ENCODE data around the gene DGKZ. TPM values are rescaled to one million over a fixed set of nuclear protein-coding genes. Genes with fewer than 3 reads are reported as not detected.

Gene DGKZ
- polyA plus RNA-seq, 3 donors: 30.4 to 217 (median 33.4) TPM

GRCh38 chr11:46383404-46383758, 36.1 kb downstream of the DGKZ start:
- H3K27ac ChIP-seq (ENCODE audit: low read depth in 1 of 2, low read length in 2 of 2): no peak overlapping the region
- H3K36me3 ChIP-seq (replicated peaks in 1 of 2; ENCODE audit: control insufficient read depth in 1 of 2, insufficient read depth in 2 of 2, low read length in 2 of 2): peaks cover 3 to 4% of the 10 kb centered on the region in 2 donors
- H3K9me3 Mint-ChIP-seq: peaks cover 0 to 24% (median 2%) of the 10 kb centered on the region in 7 donors
- H3K9me3 ChIP-seq (replicated peaks in 1 of 2; ENCODE audit: control insufficient read depth in 1 of 2, insufficient read depth in 1 of 2, low read length in 2 of 2): peaks cover 0 to 11% of the 10 kb centered on the region in 2 donors
- no peak overlapping the region for H3K9ac ChIP-seq (ENCODE audit: insufficient read depth, low read length, poor library complexity, severe bottlenecking)
- H3K4me2 ChIP-seq (replicated peaks; ENCODE audit: extremely low read depth, low read length, poor library complexity, severe bottlenecking): no peak overlapping the region
- H3K36me3 Mint-ChIP-seq: peaks cover 2 to 3% of the 10 kb centered on the region in 2 donors
- intact Hi-C loops (cut with micrococcal nuclease): loop anchor here (10.0 kb wide), 2 partner anchors 151 to 231 kb away; partner anchors contain the start of genes ATG13 (in 1 of the 2) and HARBI1 (in 1 of the 2)
- no peak for DNase-seq
- peaks cover 32% of the 10 kb centered on the region for H3K4me1 Mint-ChIP-seq
- H3K27ac Mint-ChIP-seq: peak overlapping the region in 2 of 7 donors; percentile 3 to 23
- H3K4me1 ChIP-seq (ENCODE audit: control insufficient read depth in 1 of 2, insufficient read depth in 2 of 2, low read length in 2 of 2): peaks cover 35 to 49% of the 10 kb centered on the region in 2 donors
- peak overlapping the region; percentile 16 to 67 for H3K4me3 Mint-ChIP-seq
- H3K79me2 ChIP-seq (ENCODE audit: insufficient read depth, low read length): no peaks in the 10 kb centered on the region
- TF ChIP-seq, protein P1, sequence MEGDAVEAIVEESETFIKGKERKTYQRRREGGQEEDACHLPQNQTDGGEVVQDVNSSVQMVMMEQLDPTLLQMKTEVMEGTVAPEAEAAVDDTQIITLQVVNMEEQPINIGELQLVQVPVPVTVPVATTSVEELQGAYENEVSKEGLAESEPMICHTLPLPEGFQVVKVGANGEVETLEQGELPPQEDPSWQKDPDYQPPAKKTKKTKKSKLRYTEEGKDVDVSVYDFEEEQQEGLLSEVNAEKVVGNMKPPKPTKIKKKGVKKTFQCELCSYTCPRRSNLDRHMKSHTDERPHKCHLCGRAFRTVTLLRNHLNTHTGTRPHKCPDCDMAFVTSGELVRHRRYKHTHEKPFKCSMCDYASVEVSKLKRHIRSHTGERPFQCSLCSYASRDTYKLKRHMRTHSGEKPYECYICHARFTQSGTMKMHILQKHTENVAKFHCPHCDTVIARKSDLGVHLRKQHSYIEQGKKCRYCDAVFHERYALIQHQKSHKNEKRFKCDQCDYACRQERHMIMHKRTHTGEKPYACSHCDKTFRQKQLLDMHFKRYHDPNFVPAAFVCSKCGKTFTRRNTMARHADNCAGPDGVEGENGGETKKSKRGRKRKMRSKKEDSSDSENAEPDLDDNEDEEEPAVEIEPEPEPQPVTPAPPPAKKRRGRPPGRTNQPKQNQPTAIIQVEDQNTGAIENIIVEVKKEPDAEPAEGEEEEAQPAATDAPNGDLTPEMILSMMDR (IDR thresholded peaks at IDR 0.05): peak; percentile 17
- H3K27me3 Mint-ChIP-seq (ENCODE audit: low read depth in 3 of 3): peaks cover 41 to 80% (median 59%) of the 10 kb centered on the region in 3 donors
- H3K27me3 ChIP-seq (ENCODE audit: control insufficient read depth in 2 of 2, insufficient read depth in 2 of 2, low read length in 2 of 2): peaks cover 21 to 43% of the 10 kb centered on the region in 2 donors
- H3K4me3 ChIP-seq (replicated peaks in 1 of 3; ENCODE audit: low read depth in 2 of 3, low read length in 3 of 3): no peak overlapping the region
- H4K20me1 ChIP-seq (ENCODE audit: insufficient read depth, low read length): peaks cover 56% of the 10 kb centered on the region
- no CpG with 5 or more reads among the region's 7 CpGs for WGBS (ENCODE audit: insufficient coverage)
- H2AFZ ChIP-seq (ENCODE audit: insufficient read depth, low read depth, low read length, poor library complexity, severe bottlenecking): no peak overlapping the region

GRCh38 chr11:46383974-46384701, 36.9 kb downstream of the DGKZ start:
- H3K27me3 ChIP-seq (ENCODE audit: control insufficient read depth in 2 of 2, insufficient read depth in 2 of 2, low read length in 2 of 2): peaks cover 28 to 50% of the 10 kb centered on the region in 2 donors
- H3K27me3 Mint-ChIP-seq (ENCODE audit: low read depth in 3 of 3): peaks cover 48 to 88% (median 66%) of the 10 kb centered on the region in 3 donors
- TF ChIP-seq, protein P1 (IDR thresholded peaks at IDR 0.05): no peak
- no peak overlapping the region for H2AFZ ChIP-seq (ENCODE audit: insufficient read depth, low read depth, low read length, poor library complexity, severe bottlenecking)
- 95% methylated on average over 5 of the region's 12 CpGs for WGBS (ENCODE audit: insufficient coverage)
- H3K79me2 ChIP-seq (ENCODE audit: insufficient read depth, low read length): no peaks in the 10 kb centered on the region
- intact Hi-C loops (cut with micrococcal nuclease): loop anchor here (10.0 kb wide), 2 partner anchors 151 to 231 kb away; partner anchors contain the start of genes ATG13 (in 1 of the 2) and HARBI1 (in 1 of the 2)
- no peak overlapping the region for H3K27ac Mint-ChIP-seq
- peaks cover 29 to 44% of the 10 kb centered on the region in 2 donors for H3K4me1 ChIP-seq (ENCODE audit: control insufficient read depth in 1 of 2, insufficient read depth in 2 of 2, low read length in 2 of 2)
- H3K4me2 ChIP-seq (replicated peaks; ENCODE audit: extremely low read depth, low read length, poor library complexity, severe bottlenecking): no peak overlapping the region
- peaks cover 54% of the 10 kb centered on the region for H4K20me1 ChIP-seq (ENCODE audit: insufficient read depth, low read length)
- H3K9ac ChIP-seq (ENCODE audit: insufficient read depth, low read length, poor library complexity, severe bottlenecking): no peak overlapping the region
- peaks cover 0 to 3% of the 10 kb centered on the region in 2 donors for H3K36me3 Mint-ChIP-seq
- H3K4me3 Mint-ChIP-seq: peak overlapping the region in 1 of 2 donors; percentile 67
- no peak overlapping the region for H3K27ac ChIP-seq (ENCODE audit: low read depth in 1 of 2, low read length in 2 of 2)
- no peaks in the 10 kb centered on the region for H3K36me3 ChIP-seq (replicated peaks in 1 of 2; ENCODE audit: control insufficient read depth in 1 of 2, insufficient read depth in 2 of 2, low read length in 2 of 2)
- no peak overlapping the region for H3K4me3 ChIP-seq (replicated peaks in 1 of 3; ENCODE audit: low read depth in 2 of 3, low read length in 3 of 3)
- H3K9me3 ChIP-seq (replicated peaks in 1 of 2; ENCODE audit: control insufficient read depth in 1 of 2, insufficient read depth in 1 of 2, low read length in 2 of 2): peaks cover 0 to 14% of the 10 kb centered on the region in 2 donors
- DNase-seq: no peak
- H3K9me3 Mint-ChIP-seq: peaks cover 0 to 24% (median 2%) of the 10 kb centered on the region in 7 donors
- H3K4me1 Mint-ChIP-seq: peaks cover 28% of the 10 kb centered on the region

Measured in CD14-positive monocyte (primary cell).